ENCODE measurements around the gene FBXW11.
A peak's percentile ranks its signal among the peaks of the same experiment; 100 is the strongest.

The FBXW11 gene

DNA sequence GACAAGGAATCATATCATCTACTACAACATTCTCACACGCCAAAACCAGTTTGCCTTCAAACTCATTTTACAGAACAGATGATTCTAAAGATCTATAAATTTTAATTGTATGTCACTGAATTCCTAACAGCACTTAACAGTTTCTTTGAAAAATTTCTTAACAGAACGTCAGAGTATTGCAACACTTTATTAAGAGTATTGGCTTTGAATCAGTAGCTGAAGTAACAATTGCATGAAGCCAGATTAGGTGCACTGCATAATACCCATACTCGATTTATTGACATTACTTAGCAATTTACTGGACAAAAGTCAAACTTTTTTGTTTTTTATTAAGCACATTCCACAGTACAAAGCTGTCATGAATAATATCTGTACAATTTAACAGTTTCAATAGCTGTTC is 145.1 kb downstream of the FBXW11 start:
- no peak for DNase-seq

DNA sequence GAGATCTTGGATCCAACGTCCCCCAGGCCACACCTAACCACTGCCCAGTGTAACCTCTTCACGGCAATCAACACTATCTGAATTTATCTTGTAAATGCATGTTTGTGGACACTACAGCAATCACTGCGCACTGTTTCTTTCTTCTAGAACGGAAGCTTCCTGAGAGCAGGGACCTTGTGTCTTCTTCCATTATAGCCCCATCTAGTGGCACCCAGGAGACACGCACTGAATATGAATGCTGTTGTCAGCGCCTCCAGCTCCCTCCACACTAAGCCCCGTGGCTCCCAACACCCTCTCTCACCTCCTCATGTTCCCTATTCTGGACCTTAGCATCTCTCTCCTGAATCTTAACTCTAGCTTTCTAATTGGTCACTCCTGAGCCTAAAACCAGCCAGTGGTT is 148.1 kb downstream of the FBXW11 start:
- DNase-seq, result no peak

DNA sequence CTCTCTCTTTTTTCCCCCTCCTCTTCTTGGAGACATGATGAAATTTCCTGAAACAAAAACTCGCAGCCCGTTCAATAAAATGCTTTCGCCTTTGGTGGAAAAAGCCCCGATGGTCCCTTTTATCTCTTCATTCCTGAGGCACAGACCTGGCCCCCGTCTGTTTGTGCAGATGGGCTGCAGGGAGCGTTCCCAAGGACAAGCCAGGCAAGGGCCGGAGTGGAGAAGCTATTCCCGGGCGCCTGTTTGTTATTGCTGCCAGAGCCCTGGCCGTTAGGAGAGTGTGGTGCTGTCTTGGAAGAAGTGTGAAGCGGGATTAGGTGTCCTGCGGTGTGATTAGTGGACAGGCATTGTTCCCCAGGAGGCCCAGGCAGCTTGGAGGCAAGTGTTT is 149.0 kb downstream of the FBXW11 start:
- peak; percentile 71 for DNase-seq

DNA sequence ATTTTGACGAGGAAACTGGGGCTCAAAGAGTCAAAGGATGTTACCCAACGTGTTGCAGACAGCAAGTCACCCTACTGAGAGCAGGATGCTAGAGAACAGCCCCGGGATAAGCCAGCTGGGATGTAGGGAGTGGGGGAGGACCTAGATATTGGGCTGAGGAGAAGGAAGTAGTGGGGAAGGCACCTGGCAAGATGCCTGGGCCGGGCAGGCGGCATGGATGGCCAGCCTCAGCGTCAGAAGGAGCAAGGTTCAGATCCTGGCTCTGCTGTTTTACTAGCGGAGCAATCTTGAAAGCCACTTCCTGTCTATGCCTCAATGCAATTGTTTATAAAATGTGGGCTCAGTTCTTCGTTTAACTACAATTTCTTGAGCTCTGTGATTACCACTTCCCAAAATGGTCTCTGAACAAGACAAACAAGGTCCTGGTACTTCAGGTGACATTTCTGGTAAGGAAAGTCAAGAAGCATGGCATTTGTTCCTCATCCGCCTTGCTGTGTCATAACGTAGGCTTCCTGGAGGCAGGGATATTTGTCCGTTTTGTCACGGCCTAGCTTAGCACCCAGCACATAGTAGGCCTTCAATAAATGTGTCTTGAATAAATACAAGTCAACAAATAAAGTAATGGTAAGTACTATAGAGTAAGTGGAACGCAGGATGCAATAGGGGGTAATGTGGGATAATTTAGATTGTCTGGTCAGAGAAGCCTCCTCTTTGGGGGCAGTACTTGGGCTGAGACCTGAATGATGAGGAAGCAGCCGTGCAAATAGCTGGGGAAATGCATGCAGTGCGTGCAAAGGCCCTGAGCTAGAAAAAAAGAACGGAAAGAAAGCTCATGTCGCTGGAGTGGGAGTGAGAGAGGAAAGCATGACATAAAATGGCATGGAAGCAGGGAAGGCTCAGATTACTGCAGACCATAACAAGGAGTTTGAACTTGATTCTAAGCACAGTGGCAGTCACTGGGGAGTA is 150.4 kb downstream of the FBXW11 start:
- no peak for DNase-seq

DNA sequence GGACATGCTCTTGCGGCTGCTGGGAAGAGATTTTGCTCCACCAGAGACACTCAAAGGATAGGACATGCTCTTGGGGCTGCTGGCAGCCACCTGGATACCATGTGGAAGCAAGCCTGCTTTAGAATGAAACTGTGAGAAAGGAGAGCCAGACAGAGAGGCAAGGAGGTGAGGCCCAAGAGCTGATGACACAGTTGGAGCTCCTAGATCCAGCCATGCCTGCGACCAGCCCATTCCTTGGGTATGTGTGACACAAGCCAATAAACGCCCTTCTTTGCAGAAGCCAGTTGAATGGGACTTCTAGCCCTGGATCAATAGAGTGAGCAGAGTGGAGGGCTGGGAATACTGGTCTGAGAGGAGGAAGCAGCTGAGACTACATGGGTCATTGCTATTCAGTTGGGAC is 151.2 kb downstream of the FBXW11 start:
- DNase-seq, result no peak

DNA sequence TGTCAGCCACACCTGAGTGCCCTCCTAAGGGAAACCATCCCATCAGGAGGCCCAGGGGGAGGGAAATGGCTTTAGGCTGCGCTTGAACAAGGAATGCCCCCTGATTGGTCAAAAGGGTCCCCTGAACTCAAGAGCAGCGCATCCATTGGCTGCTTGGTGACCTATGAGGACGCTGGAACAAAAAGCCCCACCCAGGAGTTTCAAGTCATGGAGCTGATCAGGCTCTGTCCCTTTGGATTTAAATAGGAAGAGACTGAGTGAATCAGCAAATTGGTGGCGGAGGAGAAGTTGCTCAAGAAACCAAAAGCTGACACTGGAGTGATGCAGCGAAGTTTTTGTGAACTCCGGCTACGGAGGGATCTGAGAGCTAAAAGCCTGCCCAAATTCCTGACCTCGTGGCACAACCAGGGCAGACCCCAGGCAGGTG is 154.2 kb downstream of the FBXW11 start:
- no peak for DNase-seq

DNA sequence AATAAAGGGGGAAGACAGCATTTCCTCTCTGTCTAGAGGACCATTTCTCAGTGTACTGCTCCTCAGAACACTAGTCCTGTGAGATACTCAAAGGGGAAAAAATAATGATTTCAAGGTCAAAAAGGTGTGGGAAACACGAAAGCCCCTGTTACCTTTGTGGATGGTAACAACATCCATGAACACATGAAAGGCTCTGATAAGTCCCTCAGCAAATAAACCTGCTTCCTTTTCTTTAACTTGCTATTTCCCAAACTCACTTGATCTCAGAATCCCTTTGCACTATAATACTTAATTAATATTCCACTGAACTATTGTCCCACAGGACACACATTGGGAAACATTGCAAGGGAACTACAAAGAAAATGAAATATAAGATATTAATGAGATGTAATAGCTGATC is 155.2 kb downstream of the FBXW11 start:
- no peak for DNase-seq

DNA sequence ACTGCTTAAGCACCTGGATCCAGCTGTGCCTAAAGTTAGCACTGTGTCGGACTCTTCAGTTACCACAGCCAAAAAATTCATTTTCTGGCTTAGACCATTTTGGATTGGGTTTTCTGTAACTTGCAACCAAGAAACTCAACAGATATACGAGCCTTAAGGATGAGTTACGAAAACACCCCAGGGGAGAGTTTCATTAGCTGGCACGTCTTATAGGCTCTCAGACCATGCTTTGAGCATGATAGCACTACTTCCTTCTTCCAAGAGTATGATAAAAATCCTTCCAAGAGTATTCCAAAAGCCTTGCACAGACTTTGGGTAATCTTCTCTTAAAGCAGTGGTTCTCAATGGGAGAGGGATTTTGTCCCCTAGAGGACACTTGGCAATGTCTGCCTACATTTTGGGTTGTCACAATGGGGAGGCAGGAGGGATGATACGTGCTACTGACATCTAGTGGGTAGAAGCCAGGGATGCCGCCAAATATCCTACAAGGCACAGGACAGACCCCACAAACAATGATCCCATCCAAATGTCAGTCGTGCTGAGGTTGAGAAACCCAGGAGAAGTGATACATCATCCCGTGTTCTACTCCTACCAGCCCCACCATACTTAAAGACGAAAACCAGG is 156.0 kb downstream of the FBXW11 start:
- DNase-seq, result peak; percentile 57

DNA sequence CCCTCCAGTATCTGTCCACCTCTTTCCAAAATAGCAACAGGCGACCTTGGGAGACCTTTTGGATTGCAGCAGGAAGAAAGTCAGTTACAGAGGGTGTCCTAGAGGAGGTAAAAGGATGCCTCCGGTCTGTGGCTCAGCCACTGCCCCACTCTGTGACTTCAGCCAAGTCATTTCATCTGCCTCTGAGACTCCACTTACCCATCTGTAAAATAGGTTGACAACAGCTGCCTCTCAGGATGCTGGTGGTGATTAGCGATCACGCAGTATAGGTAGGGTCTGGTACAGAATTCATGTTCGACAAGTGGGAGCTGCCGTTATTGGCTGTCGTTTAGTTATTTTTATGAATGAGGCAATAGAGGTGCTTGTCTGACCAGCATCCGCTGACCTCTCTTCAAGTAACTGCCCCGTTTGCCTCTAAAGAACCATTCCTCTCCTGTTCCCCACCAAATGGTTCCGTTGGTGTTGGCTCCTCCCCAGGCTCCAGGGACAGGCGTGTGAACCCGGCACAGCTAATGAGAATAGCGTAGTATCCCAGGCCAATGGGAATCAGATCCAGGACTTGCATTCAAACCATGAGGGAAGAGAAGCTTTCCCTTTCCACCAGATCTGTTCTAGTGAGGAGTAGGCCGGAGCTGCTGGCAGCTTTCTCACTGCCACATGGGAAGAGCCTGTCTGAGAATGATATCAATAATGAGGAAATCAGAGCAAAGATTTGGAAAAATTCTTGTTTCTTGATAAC is 156.7 kb downstream of the FBXW11 start:
- DNase-seq, result no peak

DNA sequence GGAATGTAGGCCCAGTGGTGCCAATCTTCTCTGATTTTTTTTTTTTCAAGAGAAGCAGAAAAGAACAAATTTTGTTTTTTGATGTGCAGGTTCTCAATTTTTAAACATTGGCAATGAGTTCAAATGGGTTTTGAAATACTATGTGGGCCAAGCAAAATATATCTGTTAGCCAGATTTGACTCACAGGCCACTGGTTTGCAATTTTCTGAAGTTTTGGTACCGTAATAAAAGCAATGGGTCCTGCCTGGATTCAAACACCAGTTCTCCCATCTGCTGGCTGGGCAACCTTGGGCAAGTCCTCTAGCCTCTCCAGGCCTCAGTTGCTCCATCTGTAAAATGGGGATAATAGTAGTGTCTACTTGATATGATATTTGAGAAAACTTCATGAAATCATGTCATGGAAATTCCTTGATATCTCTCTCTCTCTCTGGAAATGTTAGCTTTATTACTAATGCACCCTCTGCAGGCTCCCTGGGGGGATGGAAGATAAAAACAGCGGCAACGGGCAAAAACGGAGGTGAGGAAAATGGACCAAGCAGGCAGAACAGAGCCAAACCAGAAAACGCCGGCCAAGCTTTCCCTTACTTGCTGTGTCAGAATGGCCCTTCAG is 157.4 kb downstream of the FBXW11 start:
- DNase-seq, result no peak

DNA sequence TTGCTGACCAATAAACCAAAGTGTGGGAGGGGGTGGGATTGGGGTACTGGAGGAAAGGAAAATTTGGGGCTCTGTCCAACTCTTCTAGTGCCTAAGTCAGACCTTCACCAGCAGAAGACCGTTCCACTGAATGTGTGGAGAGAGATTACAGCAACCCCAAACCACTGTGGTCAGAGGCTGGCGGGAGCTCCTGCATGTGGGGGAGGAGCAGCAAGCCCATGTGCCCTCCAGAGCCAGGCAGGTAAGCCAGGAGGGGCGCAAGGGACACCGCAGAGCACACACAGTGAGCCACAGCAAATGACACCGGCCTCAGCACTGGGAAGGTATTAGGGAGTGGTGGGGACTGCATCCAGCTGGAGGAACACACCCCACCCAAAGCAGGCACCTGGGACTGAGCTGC is 158.0 kb downstream of the FBXW11 start:
- no peak for DNase-seq

DNA sequence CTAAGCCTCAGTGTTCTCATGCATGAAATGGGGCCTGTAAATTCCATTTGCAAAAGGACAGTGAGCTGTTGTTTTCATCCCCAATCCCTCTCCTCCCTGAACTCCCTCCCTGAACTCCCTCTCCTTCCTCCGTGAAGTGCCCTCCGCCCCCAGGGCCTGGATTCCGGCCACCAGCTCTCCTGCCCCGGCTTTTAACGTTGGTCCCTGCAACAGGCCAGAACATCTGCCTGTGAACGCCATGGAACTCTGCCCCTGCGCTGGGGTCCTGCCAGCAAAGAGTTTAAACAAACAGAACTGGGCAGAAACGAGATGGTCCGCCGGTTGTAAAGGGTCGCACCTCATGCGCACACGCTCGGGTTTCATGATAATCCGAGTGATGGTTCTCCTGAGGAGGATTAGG is 158.4 kb downstream of the FBXW11 start:
- DNase-seq, result no peak

DNA sequence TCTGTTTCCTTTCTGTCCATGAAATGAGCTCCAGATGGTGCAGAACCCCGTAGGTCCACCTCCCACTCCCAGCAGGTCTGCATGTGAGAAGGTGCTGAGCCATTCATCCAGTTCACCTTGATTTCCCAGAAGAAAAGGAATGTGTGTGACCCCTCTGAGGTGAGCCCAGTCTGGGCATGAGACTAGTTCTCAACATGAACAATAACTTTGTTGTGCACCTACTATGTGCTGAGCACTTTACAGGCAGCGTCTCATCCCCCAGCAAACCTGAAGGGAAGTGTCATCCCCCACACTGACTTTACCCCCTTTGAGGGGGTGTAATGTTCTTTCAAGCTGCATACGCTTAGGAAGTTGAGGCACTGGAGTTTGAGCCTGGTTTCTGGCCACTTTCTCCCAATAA is 159.4 kb downstream of the FBXW11 start:
- no peak for DNase-seq

DNA sequence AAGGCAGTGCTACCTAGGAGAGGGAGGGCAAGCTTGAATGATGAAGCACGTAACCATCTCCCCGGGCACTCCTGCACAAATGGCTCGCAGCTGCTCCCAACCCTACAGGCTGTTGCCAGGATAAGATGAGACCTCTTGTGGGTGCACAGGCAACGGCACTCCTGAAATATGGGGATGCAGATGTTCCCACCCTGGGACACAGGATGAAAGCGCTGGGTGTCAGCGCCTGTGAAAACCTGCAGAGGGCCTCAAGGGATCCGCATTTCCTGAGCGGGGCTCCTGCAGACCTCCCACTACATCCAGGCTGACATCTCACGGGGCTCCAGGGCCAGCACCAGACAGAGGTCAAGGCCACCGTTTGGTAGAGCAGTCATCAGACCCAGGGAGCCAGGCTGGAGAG is 160.1 kb downstream of the FBXW11 start:
- DNase-seq, result no peak

DNA sequence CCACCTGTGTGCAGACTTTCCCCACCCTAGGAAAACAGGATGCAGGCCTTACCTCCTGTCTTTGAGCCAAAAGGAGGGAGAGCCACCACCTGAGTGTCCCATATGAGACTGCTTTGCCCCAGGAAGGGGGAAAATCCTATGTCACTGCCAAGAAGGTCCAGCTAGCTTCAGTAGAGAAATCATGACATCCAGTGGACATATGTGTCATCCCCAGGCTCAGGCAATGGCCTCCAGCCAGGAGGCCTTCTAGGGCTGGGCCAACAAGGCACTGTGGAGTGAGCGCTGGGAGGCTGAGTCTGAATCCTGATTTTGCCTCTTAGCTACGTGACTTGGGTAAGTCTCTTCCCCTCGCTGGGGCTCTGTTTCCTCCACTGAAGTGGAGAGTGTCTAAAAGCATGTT is 160.6 kb downstream of the FBXW11 start:
- peak; percentile 55 for DNase-seq

DNA sequence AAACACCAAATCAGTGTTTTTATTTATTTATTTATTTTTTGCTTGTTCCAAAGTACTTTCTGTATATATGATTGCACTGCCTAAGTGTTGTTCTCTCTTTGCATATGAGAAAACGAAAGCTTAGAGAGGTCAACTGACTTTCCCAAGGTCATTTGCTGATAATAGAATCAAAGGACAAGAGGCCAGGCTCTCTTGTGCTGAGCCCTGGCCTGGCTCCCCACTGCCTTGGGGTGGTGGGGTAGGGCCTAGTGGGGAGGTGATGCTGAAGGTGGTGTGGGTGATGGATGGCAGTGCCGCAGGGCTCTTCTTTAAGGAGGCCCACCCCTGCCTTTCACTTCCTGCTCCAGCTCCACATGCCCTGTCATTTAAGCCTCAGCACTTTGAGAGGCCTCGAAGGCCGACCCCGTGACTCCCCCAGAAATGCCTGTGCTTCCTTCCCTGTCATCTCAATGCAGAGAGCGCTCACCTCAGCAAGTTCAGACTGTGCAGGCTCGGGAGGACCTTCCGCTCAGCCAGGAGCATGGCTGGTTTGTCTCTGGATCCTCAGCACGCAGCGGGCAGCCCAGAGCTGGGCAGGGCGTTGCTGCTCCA is 161.3 kb downstream of the FBXW11 start:
- no peak for DNase-seq

DNA sequence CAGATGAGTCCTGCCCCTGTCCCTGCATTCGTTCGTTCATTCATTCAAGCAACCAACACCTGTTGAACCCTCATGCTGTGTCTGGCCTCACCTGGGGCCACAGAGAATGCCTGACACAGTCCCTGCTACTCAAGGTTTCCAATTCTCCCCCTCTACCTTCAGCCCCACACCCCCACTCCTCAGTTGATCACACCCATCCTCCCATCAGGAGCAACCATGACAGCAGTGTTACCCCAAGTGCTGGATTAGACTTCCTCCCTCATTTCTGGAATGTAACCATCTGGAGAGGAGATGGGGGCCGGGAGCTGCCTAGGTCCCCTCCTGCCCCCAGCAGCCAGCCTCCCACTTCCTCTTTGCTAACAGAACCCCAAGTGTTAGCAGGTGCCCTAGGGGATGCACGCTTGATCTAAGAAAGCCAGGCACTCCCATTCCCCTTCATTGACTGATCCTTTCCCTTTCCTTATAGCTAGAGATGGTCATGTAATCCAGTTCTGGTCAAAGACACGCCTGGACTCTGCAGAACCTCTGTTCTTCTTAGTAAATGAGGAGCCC is 163.6 kb downstream of the FBXW11 start:
- no peak for DNase-seq

DNA sequence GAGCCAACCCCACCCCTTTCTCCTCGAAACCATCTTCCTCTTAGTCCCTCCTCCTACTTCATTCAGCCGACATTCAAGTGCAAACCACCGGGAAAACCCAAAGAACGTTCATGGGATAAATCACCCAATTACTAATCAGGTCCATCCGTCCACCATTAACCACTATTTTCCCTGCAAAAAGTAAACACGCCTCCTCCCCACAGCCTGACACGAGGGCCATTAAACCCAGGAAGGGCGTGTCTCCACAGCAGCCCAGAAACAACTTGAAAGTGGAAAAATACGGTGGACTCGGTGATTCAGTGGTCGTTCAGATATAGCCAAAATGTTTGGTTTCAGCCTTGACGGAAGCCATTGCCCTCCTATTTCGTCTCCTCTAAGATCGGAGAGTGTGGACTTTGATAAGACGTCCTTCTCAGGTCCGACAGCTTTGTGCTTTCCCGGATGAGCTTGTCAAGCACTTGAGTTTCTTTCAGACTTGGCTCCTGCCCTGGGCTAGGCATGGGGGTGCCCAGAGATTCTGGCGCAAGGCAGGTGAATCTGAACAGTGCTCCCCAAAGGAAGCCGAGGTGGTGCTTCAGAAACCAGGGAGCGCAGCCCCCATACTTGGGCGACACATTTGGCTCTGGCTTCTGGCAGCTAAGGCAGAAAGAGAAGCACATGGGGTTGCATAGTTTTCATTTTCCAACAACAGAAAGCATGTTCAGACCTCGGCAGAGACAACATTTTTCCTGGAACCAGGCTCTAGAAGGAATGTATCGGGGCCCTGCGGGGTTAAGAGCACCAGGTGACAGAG is 164.3 kb downstream of the FBXW11 start:
- no peak for DNase-seq

DNA sequence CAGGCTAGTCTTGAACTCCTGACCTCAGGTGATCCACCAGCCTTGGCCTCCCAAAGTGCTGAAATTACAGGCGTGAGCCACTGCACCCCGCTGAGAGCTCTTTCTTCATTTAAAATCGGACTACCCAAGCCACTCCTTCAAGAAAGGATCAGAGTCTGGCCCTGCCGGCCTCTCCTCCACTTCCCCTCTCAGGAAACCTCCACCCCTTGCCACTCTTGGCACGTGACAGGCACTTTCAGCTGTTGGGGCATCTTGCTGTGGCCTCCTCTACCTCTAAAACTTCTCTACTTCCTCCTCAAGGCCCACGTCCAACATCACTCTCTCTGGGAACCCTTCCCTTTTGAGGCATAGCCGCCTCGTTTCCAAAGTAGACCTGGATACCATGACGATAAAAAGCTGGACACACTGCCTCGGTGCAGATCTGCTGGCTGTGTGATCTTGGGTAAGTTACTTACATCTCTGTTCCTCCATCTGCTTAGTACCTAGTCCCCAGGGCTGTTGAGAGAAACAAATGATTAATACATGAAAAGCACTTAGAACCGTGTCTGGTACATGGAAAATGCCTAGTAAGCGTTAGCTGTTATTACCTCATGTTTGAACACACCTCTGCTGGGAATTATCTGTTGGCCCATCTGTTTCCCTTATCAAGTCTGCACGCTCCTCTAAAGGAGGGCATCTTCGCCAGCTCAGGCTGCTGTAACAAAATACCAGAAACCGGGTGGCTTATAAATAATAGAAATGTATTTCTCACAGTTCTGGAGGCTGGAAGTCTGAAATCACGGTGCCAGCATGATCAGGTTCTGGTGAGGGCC is 165.5 kb downstream of the FBXW11 start:
- no peak for DNase-seq

DNA sequence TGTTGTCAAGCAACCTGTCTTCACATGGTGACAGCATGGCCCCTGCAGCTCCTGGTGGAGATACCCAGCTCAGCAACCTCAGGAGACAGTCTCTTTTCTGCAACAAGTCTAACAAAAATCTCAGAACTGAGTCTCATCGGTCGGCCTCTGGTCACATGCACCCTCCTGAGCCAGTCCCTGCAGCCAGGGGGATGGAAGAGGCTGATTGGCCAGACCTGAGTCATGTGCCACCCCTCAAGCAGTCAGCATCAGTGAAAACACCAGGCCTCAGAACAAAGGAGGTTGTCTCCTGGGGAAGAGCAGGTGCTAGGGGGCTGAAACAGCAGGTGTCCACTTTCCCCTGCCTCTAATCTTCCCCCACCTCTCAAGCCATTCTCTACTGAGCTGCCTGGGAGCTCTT is 166.4 kb downstream of the FBXW11 start:
- DNase-seq, result no peak

DNA sequence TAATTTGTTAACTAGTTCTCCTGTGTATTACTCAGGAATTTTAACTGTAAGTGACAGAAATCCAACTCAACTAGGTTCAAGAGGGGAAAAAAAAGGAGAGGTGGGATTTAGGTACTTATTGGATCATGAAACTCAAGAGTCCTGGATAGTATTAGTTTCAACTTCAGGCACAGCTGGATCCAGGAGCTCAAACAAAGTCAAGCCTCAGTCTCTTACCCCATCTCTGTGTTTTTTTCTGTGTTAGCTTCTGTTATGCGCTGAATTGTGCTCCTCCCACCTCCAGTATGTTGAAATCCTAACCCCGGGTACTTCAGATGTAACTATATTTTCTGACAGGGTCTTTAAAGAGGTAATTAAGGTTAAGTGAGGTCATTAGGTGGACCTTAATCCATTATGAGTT is 167.3 kb downstream of the FBXW11 start:
- DNase-seq, result no peak
